Common myeloid progenitor, CD34-positive (primary cell): ENCODE data around the gene PLPPR3.

Experiments
- CTCF ChIA-PET: fragments of 350-600 bp; sonication (Branson Sonifier 250); formaldehyde crosslinking; loops from one replicate; lab custom pipeline; 2021; ENCODE audit warnings: antibody characterized with exemption; lab: Charles Lee
- POLR2A ChIA-PET: fragments of 350-600 bp; sonication (Branson Sonifier 250); formaldehyde crosslinking; loops from one replicate; lab custom pipeline; 2021; ENCODE audit warnings: antibody characterized with exemption; lab: Charles Lee
- DNase-seq, 3 donors: peaks; one replicate each; pipeline versions ENCODE4 v3.0.0 to v3.0.0-alpha.2; 2013
- H3K27ac ChIP-seq, 2 experiments: 1 replicate in 1 of 2; 2 replicates in 1 of 2; pipeline ENCODE4 v1.7.0; 2013; ENCODE audit warnings: inconsistent platforms in 2 of 2, low read length in 2 of 2, mild to moderate bottlenecking in 2 of 2, low read depth in 1 of 2, moderate library complexity in 1 of 2; ENCODE audit not compliant: severe bottlenecking in 2 of 2, insufficient read depth in 1 of 2, poor library complexity in 1 of 2
- H3K27me3 ChIP-seq, 5 experiments: replicated peaks in 2 of 5; 1 replicate in 3 of 5; 2 replicates in 2 of 5; pipeline versions ENCODE4 v1.6.1 to v1.7.0; 2013; ENCODE audit warnings: low read length in 4 of 5, mild to moderate bottlenecking in 2 of 5, moderate library complexity in 2 of 5, inconsistent platforms in 1 of 5; ENCODE audit not compliant: insufficient read depth in 5 of 5, control insufficient read depth in 4 of 5
- H3K36me3 ChIP-seq, 4 experiments: 1 replicate in 2 of 4; 2 replicates in 2 of 4; pipeline versions ENCODE4 v1.6.1 to v1.7.0; 2013; ENCODE audit warnings: low read length in 3 of 4, control low read depth in 1 of 4, mild to moderate bottlenecking in 1 of 4; ENCODE audit not compliant: control insufficient read depth in 4 of 4, insufficient read depth in 4 of 4
- H3K4me1 ChIP-seq, 4 experiments: 1 replicate in 3 of 4; 2 replicates in 1 of 4; pipeline versions ENCODE4 v1.6.1 to v1.7.1; 2013; ENCODE audit warnings: low read length in 3 of 4, mild to moderate bottlenecking in 3 of 4, control low read depth in 1 of 4, inconsistent platforms in 1 of 4, moderate library complexity in 1 of 4; ENCODE audit not compliant: control insufficient read depth in 4 of 4, insufficient read depth in 4 of 4; ENCODE audit errors: control extremely low read depth in 1 of 4
- H3K4me3 ChIP-seq, 7 experiments: 1 replicate in 4 of 7; 2 replicates in 3 of 7; pipeline versions ENCODE4 v1.5.1 to v1.7.0; 2013; ENCODE audit warnings: mild to moderate bottlenecking in 7 of 7, low read length in 6 of 7, moderate library complexity in 6 of 7, inconsistent platforms in 2 of 7, low read depth in 2 of 7, control low read depth in 1 of 7; ENCODE audit not compliant: insufficient read depth in 4 of 7, control insufficient read depth in 1 of 7; ENCODE audit errors: extremely low read depth in 1 of 7
- H3K9me3 ChIP-seq, 5 experiments: 1 replicate in 4 of 5; 2 replicates in 1 of 5; pipeline versions ENCODE4 v1.6.1 to v1.7.1; 2013; ENCODE audit warnings: low read length in 4 of 5, mild to moderate bottlenecking in 2 of 5, inconsistent platforms in 1 of 5, low read depth in 1 of 5, moderate library complexity in 1 of 5; ENCODE audit not compliant: control insufficient read depth in 4 of 5, insufficient read depth in 2 of 5; ENCODE audit errors: control extremely low read depth in 1 of 5
- WGBS: methylation state at CpG from one replicate; pipeline ENCODE4 v1.1.5; 2013; ENCODE audit not compliant: insufficient coverage; 5-methylcytosine and 5-hydroxymethylcytosine counted together

PLPPR3 gene

DNA sequence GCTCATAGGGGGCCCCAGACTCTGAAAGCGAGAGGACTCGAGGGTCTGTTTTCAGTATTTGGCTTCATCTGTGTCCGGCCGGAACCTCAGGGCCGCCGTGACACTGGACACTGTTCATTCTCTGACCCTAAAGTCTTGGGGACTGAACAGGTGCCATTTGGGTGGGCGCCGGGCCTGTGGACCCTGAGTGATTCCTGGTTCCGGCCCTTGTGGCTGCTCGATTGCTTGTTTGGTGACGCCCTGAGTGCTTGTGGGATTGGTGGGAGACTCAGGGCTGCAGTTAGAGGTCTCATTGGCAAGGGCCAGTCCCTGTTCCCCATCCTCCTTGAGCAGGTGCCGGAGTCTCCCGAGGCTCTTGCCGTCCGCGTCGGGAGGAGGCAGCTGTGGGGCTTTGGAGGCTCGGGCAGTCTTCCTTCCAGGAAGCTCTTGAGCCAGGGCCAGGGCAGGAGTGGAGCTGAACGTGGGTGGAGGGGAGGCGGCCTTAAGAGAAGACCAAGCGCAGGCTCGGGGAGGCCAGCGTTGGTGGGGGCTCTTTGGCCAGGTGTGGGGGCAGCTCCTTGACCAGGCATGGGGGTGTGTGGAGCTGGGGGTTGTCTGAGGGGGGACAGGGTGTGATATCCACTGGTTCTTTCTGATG, 19.8 kb downstream of the PLPPR3 start:
- ChIA-PET POLR2A (no interaction called here), CTCF (interaction anchor here (1.9 kb wide), 1 partner anchor 31 kb away, joined by 4 read pairs; no protein-coding TSS in a partner anchor)
- Histone ChIP-seq H3K4me3 (peak overlapping the region in 1 of 7 experiments; percentile 28), H3K36me3 (peaks cover 5 to 88% (median 49%) of the 10 kb centered on the region in 4 experiments), H3K9me3 (no peaks in the 10 kb centered on the region), H3K27ac (peak overlapping the region in 1 of 2 experiments; percentile 43), H3K4me1 (peaks cover 0 to 41% (median 34%) of the 10 kb centered on the region in 4 experiments), H3K27me3 (no peaks in the 10 kb centered on the region)
- DNase-seq = no peak
- 91% methylated on average over 18 of the region's 23 CpGs for WGBS

DNA sequence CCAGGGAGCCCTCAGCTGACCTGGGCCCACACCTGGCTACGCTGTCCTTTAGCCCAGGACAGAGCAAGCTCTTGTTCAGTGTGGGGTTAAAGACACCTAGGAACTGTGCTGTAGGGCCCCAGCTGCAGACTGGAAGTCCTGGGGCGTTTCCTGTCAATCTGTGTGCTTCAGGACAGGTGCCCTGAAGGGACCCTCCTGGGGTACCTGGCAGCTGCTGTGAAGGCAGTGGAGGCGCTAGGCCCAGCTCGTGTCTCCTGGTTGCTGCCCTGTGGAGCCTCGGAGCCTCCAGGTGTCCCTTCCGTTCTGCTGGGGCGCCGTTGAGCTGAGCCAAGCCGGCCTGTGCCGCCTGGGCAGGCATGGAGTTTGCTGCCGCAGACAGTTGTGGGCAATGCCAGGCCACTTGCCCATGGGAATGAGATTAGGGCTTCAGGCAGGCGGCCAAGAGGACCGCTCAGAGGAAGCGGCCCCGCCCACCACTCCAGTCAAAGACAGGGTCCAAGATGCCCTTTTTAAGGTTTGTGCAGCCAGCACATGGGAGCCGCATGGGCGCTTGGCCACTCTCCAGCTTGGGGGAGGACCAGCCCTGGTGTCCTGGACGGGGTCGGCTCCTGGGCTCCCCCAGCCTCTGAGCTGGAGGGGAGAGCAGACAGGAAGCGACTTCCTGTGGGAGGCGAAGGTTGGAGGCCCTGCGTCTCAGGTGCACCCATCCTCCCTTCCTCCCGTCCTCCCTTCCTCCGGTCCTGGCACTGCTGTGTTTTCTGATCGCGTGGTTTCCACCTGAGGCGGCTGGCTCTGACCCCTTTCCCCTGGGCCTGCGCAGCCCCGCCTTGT, 20.5 kb downstream of the PLPPR3 start:
- CTCF ChIA-PET = interaction anchor here (1.0 to 1.9 kb wide), 3 partner anchors 29 to 40 kb away, joined by 3 to 4 read pairs (median 3); partner anchors contain the start of gene PRTN3
- WGBS = 46% methylated on average over 26 of the region's 29 CpGs
- Histone ChIP-seq H3K9me3 (no peaks in the 10 kb centered on the region), H3K4me1 (peaks cover 0 to 45% (median 37%) of the 10 kb centered on the region in 4 experiments), H3K27me3 (no peaks in the 10 kb centered on the region), H3K4me3 (peak overlapping the region in 3 of 7 experiments; percentile 4 to 28 (median 26)), H3K36me3 (peaks cover 0 to 81% (median 42%) of the 10 kb centered on the region in 4 experiments), H3K27ac (peak overlapping the region in 1 of 2 experiments; percentile 43)
- POLR2A ChIA-PET = interaction anchor here (0.9 kb wide), 1 partner anchor 10 kb away, joined by 3 read pairs; no protein-coding TSS in a partner anchor
- no peak for DNase-seq

DNA sequence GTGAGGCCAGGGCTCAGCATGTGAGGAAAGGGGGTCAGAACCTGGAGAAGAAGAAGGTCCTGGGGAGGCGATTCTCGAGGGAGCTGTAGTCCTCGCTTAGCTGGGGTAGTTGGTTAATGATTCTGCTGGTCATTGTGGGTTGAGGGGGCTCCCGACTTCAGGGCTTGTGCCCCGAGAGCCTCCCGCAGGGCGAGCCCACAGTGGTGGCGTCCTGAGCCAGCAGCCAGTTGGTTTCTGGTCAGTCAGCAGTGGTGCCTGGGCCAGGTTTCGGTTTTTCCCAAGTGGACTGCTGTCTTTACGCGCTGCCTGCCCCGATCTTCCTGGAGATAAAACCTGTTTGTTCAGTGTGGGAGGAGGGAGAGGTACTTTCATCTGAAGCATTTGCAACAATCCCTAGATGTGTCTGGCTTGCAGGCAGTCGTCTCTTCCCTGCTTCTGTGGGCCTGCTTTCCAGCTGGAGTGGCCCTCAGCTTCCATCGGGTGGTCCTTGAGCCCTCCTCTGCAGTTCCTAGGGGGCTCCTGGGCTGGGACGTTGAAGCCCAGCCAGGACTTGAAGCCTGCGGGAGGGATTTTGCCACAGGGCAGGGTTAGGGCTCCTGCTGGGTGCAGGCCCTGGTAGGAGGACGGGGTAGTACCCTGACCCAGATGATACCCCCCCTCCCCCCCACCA, 21.3 kb downstream of the PLPPR3 start:
- Histone ChIP-seq H3K27me3 (no peaks in the 10 kb centered on the region), H3K4me3 (peak overlapping the region in 4 of 7 experiments; percentile 4 to 17 (median 8)), H3K36me3 (peaks cover 0 to 73% (median 35%) of the 10 kb centered on the region in 4 experiments), H3K4me1 (peaks cover 0 to 48% (median 39%) of the 10 kb centered on the region in 4 experiments), H3K9me3 (no peaks in the 10 kb centered on the region), H3K27ac (peak overlapping the region in 1 of 2 experiments; percentile 88)
- no peak for DNase-seq
- WGBS = 69% methylated on average over 11 of the region's 17 CpGs
- POLR2A ChIA-PET = interaction anchor here (0.9 kb wide), 1 partner anchor 10 kb away, joined by 3 read pairs; no protein-coding TSS in a partner anchor
- CTCF ChIA-PET = interaction anchor here (1.0 kb wide), 2 partner anchors 28 to 41 kb away, joined by 3 read pairs; partner anchors contain the start of gene PRTN3

DNA sequence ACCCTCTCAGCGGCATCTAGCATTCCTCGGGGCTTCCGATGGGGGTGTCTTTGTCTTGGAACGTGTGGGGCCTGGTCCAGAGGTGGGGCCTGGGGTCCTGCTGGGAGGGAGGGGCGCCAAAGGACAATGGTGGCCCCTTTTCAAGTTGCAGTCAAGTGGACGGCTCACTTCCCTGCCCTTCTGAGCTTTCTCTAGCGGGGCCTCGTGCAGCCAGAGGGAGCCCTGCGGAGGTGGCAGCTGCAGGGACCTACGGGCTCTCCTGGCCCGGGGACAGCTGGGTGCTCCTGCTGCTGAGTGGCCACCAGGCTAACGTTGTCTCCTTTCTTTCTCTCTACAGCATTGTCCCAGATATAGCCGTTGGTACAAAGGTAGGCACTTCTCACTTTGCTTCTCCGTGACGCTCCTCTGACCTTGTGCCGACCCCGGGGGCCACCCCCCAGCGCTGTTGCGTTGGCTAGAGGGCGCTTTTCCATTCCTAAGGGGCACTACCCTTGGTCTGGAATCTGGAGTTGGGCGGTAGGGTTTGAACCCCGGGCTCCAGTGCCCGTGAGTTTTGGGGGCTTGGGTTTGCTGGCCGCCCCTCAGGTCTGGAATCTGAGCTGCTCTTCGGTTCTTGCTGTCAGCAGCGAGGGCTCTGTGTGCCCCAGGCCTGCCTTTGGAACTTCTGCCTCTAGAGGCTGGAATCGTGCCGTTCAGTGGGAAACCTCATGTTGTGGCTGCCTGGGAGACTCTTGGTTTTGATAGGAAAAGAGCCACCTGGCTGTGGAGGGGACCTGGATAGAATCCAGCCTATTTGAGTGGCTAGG, 22.5 kb downstream of the PLPPR3 start:
- H3K9me3 ChIP-seq = no peaks in the 10 kb centered on the region
- H3K27me3 ChIP-seq = no peaks in the 10 kb centered on the region
- 35% methylated on average over 17 of the region's 28 CpGs for WGBS
- peak overlapping the region; percentile 47 to 97 (median 86) for H3K4me3 ChIP-seq
- DNase-seq = peak in 1 of 3 donors; percentile 14
- peaks cover 0 to 61% (median 24%) of the 10 kb centered on the region in 4 experiments for H3K36me3 ChIP-seq
- CTCF ChIA-PET = interaction anchor here (1.5 kb wide), 1 partner anchor 30 kb away, joined by 4 read pairs; no protein-coding TSS in a partner anchor
- H3K27ac ChIP-seq = peak overlapping the region in 1 of 2 experiments; percentile 88
- POLR2A ChIA-PET = no interaction called here
- peaks cover 0 to 48% (median 39%) of the 10 kb centered on the region in 4 experiments for H3K4me1 ChIP-seq

DNA sequence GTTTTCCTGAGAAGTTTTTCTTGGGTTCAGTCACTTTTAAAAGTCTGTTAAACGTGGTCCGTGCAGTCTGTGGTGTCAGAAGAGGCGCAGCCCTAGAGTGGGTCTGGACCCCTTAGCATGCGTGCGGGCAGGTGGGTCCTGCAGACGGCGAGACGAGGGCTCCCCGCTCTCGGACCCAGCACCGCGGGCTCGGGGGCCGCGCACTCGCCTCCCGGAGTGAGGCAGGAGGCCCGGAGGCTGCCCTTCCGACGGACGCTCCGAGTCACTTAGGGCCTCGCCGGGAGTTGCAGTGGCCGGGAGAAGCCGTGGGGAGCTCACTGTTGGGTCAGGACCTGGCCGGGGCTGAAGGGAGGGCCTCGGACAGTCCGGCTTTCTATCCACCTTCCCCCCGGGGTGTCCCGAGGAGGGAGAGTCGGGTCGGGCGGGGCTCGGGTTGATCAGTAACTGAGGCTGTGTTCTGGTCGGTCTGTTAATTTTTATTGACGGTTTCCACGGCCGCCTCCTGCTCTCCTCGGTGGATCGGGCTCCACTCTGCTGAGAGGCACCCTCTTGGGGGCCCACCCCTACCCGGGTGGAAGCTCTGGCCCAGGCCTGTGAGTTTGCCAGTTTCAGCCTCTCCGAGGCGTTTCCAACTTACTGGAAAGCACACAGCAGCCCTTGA, 23.2 kb downstream of the PLPPR3 start:
- Histone ChIP-seq H3K4me3 (peak overlapping the region; percentile 47 to 97 (median 86)), H3K4me1 (peaks cover 0 to 48% (median 39%) of the 10 kb centered on the region in 4 experiments), H3K27ac (peak overlapping the region; percentile 64 to 88), H3K27me3 (no peaks in the 10 kb centered on the region), H3K9me3 (no peaks in the 10 kb centered on the region), H3K36me3 (peaks cover 0 to 54% (median 18%) of the 10 kb centered on the region in 4 experiments)
- ChIA-PET CTCF (interaction anchor here (1.5 kb wide), 1 partner anchor 29 kb away, joined by 4 read pairs; no protein-coding TSS in a partner anchor), POLR2A (no interaction called here)
- no peak for DNase-seq
- 1% methylated on average over 41 of the region's 44 CpGs for WGBS
